ENCODE measurements around the gene PQBP1.

Gene PQBP1

GRCh38 chrX:48927736-48928382 lies 30.1 kb downstream of the PQBP1 start:
- no peak overlapping the region for H3K4me3 ChIP-seq (ENCODE audit: low read length)
- peaks cover 3% of the 10 kb centered on the region for H3K9me3 ChIP-seq (ENCODE audit: control insufficient read depth, low read length)
- peaks cover 40% of the 10 kb centered on the region for H3K36me3 ChIP-seq (ENCODE audit: control insufficient read depth, insufficient read depth, low read length, severe bottlenecking)
- H3K27me3 ChIP-seq (replicated peaks; ENCODE audit: control insufficient read depth, insufficient read depth, low read length), result peaks cover 3% of the 10 kb centered on the region
- DNase-seq (ENCODE audit: low read depth), result no peak
- no peak overlapping the region for H3K9ac ChIP-seq (ENCODE audit: low read length)
- no peaks in the 10 kb centered on the region for H3K4me1 ChIP-seq (ENCODE audit: control insufficient read depth, insufficient read depth, low read length)

DNA sequence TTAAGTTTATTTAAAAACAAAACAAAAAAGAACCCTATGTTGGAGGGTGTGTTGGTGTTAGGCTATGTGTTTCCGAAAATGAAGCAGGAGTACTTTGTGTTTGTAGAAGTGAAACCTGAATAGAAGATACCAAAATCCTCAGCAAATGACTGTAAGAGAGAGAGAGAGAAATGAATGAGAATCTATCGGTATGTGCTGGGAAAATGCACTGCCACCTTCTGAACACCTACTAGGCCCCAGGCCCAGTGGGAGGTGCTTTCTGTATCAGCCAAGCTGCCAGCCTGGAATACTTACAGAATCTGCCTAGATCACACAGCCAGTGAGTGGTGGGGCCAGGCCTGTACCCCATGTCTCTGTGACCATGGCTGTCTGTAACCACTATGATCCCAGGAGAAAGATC lies 36.0 kb downstream of the PQBP1 start:
- H3K9ac ChIP-seq (ENCODE audit: low read length), result no peak overlapping the region
- H3K4me3 ChIP-seq (ENCODE audit: low read length), result no peak overlapping the region
- peaks cover 6% of the 10 kb centered on the region for H3K9me3 ChIP-seq (ENCODE audit: control insufficient read depth, low read length)

DNA sequence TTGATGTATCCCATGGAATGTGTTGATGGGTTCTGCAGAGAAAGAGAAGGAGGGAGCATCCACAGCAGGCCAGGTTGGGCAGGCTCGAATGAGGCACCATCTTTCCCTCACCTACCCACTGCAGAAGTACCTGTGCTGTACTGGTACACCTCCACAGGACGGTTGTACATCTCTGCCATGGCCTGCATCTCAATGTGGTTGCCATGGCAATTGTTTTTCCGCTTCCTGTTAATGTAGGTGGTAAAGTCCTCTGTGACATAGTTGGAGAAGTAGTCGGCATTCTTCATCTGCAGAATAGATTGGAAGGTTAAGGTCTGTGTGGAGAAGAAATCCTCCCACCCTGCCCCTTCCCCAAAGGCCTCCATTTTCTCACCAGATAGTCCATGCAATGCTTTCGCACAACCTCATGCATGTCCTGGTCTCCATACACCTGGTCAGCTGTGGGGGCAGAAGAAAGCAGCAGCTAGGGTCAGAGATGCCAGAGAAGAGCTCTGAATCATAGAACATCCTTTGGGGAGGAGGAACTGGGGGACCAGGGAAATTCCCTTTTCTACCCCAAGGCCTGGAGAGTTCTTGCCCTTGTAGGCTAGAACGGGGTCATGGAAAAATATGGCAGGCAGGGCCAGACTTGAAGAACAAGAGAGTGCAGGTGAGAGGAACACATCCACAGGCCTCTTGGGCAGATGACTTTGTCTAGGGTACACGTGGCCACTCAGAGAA lies 37.0 kb downstream of the PQBP1 start:
- Histone ChIP-seq H3K4me1 (ENCODE audit: control insufficient read depth, insufficient read depth, low read length) (no peaks in the 10 kb centered on the region), H3K4me3 (ENCODE audit: low read length) (no peak overlapping the region), H3K9ac (ENCODE audit: low read length) (no peak overlapping the region), H3K9me3 (ENCODE audit: control insufficient read depth, low read length) (peaks cover 6% of the 10 kb centered on the region), H3K27me3 (replicated peaks; ENCODE audit: control insufficient read depth, insufficient read depth, low read length) (peaks cover 6% of the 10 kb centered on the region), H3K36me3 (ENCODE audit: control insufficient read depth, insufficient read depth, low read length, severe bottlenecking) (peaks cover 36% of the 10 kb centered on the region)
- DNase-seq (ENCODE audit: low read depth), result no peak

More for the DNA sequence above, 36.0 kb downstream of the PQBP1 start:
- H3K36me3 ChIP-seq (ENCODE audit: control insufficient read depth, insufficient read depth, low read length, severe bottlenecking), result peaks cover 28% of the 10 kb centered on the region
- no peak for DNase-seq (ENCODE audit: low read depth)
- H3K27me3 ChIP-seq (replicated peaks; ENCODE audit: control insufficient read depth, insufficient read depth, low read length), result no peaks in the 10 kb centered on the region
- no peaks in the 10 kb centered on the region for H3K4me1 ChIP-seq (ENCODE audit: control insufficient read depth, insufficient read depth, low read length)

DNA sequence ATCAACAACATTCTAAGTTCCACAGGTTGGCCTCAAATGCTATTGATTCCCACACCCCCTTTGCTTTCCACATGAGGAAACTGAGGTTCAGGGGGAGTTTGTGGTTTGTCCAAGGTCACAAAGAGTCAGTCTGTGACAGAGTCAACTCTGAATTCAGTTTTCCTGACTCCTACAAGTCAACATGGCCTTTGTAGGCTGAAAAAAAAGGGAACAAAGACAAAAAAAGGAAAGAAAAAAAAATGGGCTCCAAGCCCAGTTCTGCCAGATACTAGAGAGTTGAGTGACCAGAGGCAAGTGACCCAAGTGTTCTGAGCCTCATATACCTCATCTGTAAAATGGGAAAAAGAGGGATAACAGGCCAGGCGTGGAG lies 37.6 kb downstream of the PQBP1 start:
- DNase-seq (ENCODE audit: low read depth), result no peak
- H3K4me1 ChIP-seq (ENCODE audit: control insufficient read depth, insufficient read depth, low read length), result no peaks in the 10 kb centered on the region
- H3K27me3 ChIP-seq (replicated peaks; ENCODE audit: control insufficient read depth, insufficient read depth, low read length), result peaks cover 10% of the 10 kb centered on the region
- no peak overlapping the region for H3K4me3 ChIP-seq (ENCODE audit: low read length)
- no peak overlapping the region for H3K9ac ChIP-seq (ENCODE audit: low read length)
- peaks cover 6% of the 10 kb centered on the region for H3K9me3 ChIP-seq (ENCODE audit: control insufficient read depth, low read length)
- peaks cover 38% of the 10 kb centered on the region for H3K36me3 ChIP-seq (ENCODE audit: control insufficient read depth, insufficient read depth, low read length, severe bottlenecking)

DNA sequence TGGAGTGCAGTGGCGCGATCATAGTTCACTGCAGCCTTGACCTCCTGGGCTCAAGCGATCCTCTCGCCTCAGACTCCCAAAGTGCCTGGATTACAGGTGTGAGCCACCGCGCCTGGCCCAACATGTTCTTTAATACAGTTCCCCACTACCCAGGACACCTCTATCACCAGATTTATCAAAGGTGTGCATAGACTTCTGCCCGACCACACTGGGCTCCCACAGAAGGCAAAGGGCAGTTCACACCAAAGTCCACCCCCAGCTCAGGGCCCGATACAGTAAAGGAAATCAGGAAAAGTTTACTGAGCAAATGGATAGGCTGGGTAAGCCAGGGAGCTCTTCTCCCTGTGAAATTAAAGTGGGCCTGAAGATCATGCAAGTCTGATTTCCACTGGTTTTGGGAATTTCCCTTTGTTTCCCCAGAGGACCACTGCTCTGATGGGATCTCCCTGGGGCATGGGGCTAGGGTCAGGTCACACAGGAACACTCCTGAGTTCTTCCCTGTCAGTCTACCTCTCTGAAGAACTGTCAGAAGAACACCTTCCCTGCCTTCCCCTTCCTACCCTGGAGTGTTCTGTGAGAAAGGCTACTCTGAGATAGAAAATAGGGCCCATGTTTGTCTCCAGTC lies 38.8 kb downstream of the PQBP1 start:
- peaks cover 6% of the 10 kb centered on the region for H3K9me3 ChIP-seq (ENCODE audit: control insufficient read depth, low read length)

DNA sequence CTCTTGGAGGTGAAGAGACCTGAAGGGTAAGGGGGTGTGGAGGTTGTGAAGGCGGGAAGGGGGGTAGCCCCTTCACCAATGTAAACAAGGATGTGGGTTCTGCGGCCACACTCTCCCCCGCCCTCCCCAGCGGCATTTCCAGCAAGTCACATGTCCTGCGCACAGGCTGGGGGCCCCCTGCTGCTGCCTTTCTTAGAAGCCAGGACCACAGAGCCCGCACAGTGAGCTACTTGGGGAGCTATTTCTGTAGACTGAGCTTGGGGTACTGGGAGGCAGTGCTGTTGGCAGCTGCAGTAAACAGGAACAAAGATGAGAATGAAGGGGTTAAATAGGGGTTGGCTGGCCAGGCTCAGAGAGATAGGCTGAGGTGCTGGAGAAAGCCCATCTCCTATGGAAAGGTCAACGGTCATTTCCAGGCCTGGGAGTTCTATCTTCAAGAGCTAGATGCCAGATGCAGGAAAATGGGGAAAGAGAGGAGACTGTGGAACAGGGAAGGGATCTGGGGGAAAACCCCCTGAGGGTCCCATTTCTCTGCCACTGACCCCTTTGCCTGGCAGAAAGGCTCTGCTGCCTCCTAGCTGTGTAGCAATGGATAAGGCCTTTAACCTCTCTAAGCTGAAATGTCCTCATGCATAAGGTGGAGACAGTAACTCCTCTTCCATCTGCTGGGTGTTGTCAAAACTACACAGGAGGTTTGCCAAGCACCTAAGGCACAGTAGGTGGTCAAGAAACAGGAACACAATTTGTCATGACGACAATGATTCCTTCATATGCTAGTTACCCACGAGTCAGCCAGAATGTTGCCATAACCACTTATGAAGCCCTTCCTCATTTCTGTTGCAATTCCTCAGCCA lies 39.6 kb downstream of the PQBP1 start:
- DNase-seq (ENCODE audit: low read depth), result no peak
- Histone ChIP-seq H3K9me3 (ENCODE audit: control insufficient read depth, low read length) (peaks cover 6% of the 10 kb centered on the region), H3K4me1 (ENCODE audit: control insufficient read depth, insufficient read depth, low read length) (no peaks in the 10 kb centered on the region), H3K36me3 (ENCODE audit: control insufficient read depth, insufficient read depth, low read length, severe bottlenecking) (peaks cover 41% of the 10 kb centered on the region), H3K9ac (ENCODE audit: low read length) (no peak overlapping the region), H3K4me3 (ENCODE audit: low read length) (no peak overlapping the region), H3K27me3 (replicated peaks; ENCODE audit: control insufficient read depth, insufficient read depth, low read length) (peaks cover 10% of the 10 kb centered on the region)

More for the DNA sequence above, 38.8 kb downstream of the PQBP1 start:
- Histone ChIP-seq H3K4me1 (ENCODE audit: control insufficient read depth, insufficient read depth, low read length) (no peaks in the 10 kb centered on the region), H3K27me3 (replicated peaks; ENCODE audit: control insufficient read depth, insufficient read depth, low read length) (peaks cover 10% of the 10 kb centered on the region), H3K4me3 (ENCODE audit: low read length) (no peak overlapping the region), H3K9ac (ENCODE audit: low read length) (no peak overlapping the region), H3K36me3 (ENCODE audit: control insufficient read depth, insufficient read depth, low read length, severe bottlenecking) (peaks cover 37% of the 10 kb centered on the region)
- DNase-seq (ENCODE audit: low read depth), result no peak

GRCh38 chrX:48938721-48939425 lies 41.1 kb downstream of the PQBP1 start:
- peaks cover 37% of the 10 kb centered on the region for H3K36me3 ChIP-seq (ENCODE audit: control insufficient read depth, insufficient read depth, low read length, severe bottlenecking)
- no peak overlapping the region for H3K9ac ChIP-seq (ENCODE audit: low read length)
- no peaks in the 10 kb centered on the region for H3K4me1 ChIP-seq (ENCODE audit: control insufficient read depth, insufficient read depth, low read length)
- H3K4me3 ChIP-seq (ENCODE audit: low read length), result no peak overlapping the region
- DNase-seq (ENCODE audit: low read depth), result no peak
- no peaks in the 10 kb centered on the region for H3K9me3 ChIP-seq (ENCODE audit: control insufficient read depth, low read length)
- peaks cover 10% of the 10 kb centered on the region for H3K27me3 ChIP-seq (replicated peaks; ENCODE audit: control insufficient read depth, insufficient read depth, low read length)

- no peak overlapping the region for H3K4me3 ChIP-seq (ENCODE audit: low read length)
- H3K9me3 ChIP-seq (ENCODE audit: control insufficient read depth, low read length), result no peaks in the 10 kb centered on the region
- peaks cover 31% of the 10 kb centered on the region for H3K36me3 ChIP-seq (ENCODE audit: control insufficient read depth, insufficient read depth, low read length, severe bottlenecking)
- no peak overlapping the region for H3K9ac ChIP-seq (ENCODE audit: low read length)
- H3K4me1 ChIP-seq (ENCODE audit: control insufficient read depth, insufficient read depth, low read length), result no peaks in the 10 kb centered on the region
- DNase-seq (ENCODE audit: low read depth), result no peak
- peaks cover 10% of the 10 kb centered on the region for H3K27me3 ChIP-seq (replicated peaks; ENCODE audit: control insufficient read depth, insufficient read depth, low read length)
Observed at GRCh38 chrX:48939524-48940228, 41.9 kb downstream of the PQBP1 start.

- Histone ChIP-seq H3K9me3 (ENCODE audit: control insufficient read depth, low read length) (no peaks in the 10 kb centered on the region), H3K36me3 (ENCODE audit: control insufficient read depth, insufficient read depth, low read length, severe bottlenecking) (peaks cover 25% of the 10 kb centered on the region), H3K4me1 (ENCODE audit: control insufficient read depth, insufficient read depth, low read length) (no peaks in the 10 kb centered on the region), H3K4me3 (ENCODE audit: low read length) (no peak overlapping the region), H3K27me3 (replicated peaks; ENCODE audit: control insufficient read depth, insufficient read depth, low read length) (peaks cover 10% of the 10 kb centered on the region), H3K9ac (ENCODE audit: low read length) (no peak overlapping the region)
- no peak for DNase-seq (ENCODE audit: low read depth)
Observed at GRCh38 chrX:48940404-48940955, 42.8 kb downstream of the PQBP1 start.

GRCh38 chrX:48942895-48943294 lies 45.2 kb downstream of the PQBP1 start:
- DNase-seq (ENCODE audit: low read depth), result no peak
- peaks cover 25% of the 10 kb centered on the region for H3K36me3 ChIP-seq (ENCODE audit: control insufficient read depth, insufficient read depth, low read length, severe bottlenecking)
- no peaks in the 10 kb centered on the region for H3K4me1 ChIP-seq (ENCODE audit: control insufficient read depth, insufficient read depth, low read length)
- no peaks in the 10 kb centered on the region for H3K9me3 ChIP-seq (ENCODE audit: control insufficient read depth, low read length)
- no peak overlapping the region for H3K4me3 ChIP-seq (ENCODE audit: low read length)
- no peak overlapping the region for H3K9ac ChIP-seq (ENCODE audit: low read length)
- peaks cover 10% of the 10 kb centered on the region for H3K27me3 ChIP-seq (replicated peaks; ENCODE audit: control insufficient read depth, insufficient read depth, low read length)
